Neural crest cell (in vitro differentiated cells): Measurements from ENCODE around the gene DISP3. TPM values are rescaled to one million over a fixed set of nuclear protein-coding genes. Genes with fewer than 3 reads are reported as not detected.

Experiments used
- DNase-seq: peaks from one replicate; pipeline ENCODE4 v3.0.0; 2021; ENCODE audit warnings: low read depth, mixed read lengths, low spot score
- H3K27ac Mint-ChIP-seq: one replicate; pipeline ENCODE4 v1.8.0; 2021; ENCODE audit warnings: mild to moderate bottlenecking, mixed read lengths; ENCODE audit not compliant: unreplicated experiment
- H3K27me3 Mint-ChIP-seq: 2 replicates; pipeline ENCODE4 v1.8.0; 2021; ENCODE audit warnings: low read depth, mild to moderate bottlenecking, mixed read lengths
- H3K36me3 Mint-ChIP-seq: 2 replicates; pipeline ENCODE4 v1.8.0; 2021; ENCODE audit warnings: low read depth, mild to moderate bottlenecking, mixed read lengths
- H3K4me1 Mint-ChIP-seq: 2 replicates; pipeline ENCODE4 v1.8.0; 2021; ENCODE audit warnings: mixed read lengths
- H3K4me3 Mint-ChIP-seq: one replicate; pipeline ENCODE4 v1.8.0; 2021; ENCODE audit warnings: mild to moderate bottlenecking, mixed read lengths
- H3K9me3 Mint-ChIP-seq: 2 replicates; pipeline ENCODE4 v1.8.0; 2021; ENCODE audit warnings: mixed read lengths
- total RNA-seq: library from RNA; stranded (reverse); gene quantifications from 2 replicates; pipeline ENCODE4 v1.2.1, GENCODE V29; 2021
- TF ChIP-seq, protein P1 (sequence below): fragments of 200-600 bp; sonication (generic); conservative IDR thresholded peaks from 2 replicates; pipeline ENCODE4 v1.5.0; 2021; ENCODE audit warnings: antibody characterized with exemption, mild to moderate bottlenecking

DISP3 gene
- total RNA-seq, 1 donor from 2014 or later: 9.1 TPM

GRCh38 chr1:11461531-11462137, 17.3 kb upstream of the DISP3 start:
- Mint-ChIP-seq H3K27me3 (peaks cover 26% of the 10 kb centered on the region), H3K4me3 (no peak overlapping the region), H3K9me3 (no peaks in the 10 kb centered on the region), H3K27ac (no peak overlapping the region), H3K36me3 (no peaks in the 10 kb centered on the region), H3K4me1 (peaks cover 9% of the 10 kb centered on the region)
- DNase-seq: no peak
- TF ChIP-seq, protein P1, sequence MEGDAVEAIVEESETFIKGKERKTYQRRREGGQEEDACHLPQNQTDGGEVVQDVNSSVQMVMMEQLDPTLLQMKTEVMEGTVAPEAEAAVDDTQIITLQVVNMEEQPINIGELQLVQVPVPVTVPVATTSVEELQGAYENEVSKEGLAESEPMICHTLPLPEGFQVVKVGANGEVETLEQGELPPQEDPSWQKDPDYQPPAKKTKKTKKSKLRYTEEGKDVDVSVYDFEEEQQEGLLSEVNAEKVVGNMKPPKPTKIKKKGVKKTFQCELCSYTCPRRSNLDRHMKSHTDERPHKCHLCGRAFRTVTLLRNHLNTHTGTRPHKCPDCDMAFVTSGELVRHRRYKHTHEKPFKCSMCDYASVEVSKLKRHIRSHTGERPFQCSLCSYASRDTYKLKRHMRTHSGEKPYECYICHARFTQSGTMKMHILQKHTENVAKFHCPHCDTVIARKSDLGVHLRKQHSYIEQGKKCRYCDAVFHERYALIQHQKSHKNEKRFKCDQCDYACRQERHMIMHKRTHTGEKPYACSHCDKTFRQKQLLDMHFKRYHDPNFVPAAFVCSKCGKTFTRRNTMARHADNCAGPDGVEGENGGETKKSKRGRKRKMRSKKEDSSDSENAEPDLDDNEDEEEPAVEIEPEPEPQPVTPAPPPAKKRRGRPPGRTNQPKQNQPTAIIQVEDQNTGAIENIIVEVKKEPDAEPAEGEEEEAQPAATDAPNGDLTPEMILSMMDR: no peak

GRCh38 chr1:11462224-11462923, 16.6 kb upstream of the DISP3 start:
- TF ChIP-seq, protein P1: no peak
- no peak overlapping the region for H3K4me3 Mint-ChIP-seq
- DNase-seq: no peak
- peak overlapping the region; percentile 22 for H3K27ac Mint-ChIP-seq
- peaks cover 9% of the 10 kb centered on the region for H3K4me1 Mint-ChIP-seq
- H3K27me3 Mint-ChIP-seq: peaks cover 29% of the 10 kb centered on the region
- no peaks in the 10 kb centered on the region for H3K36me3 Mint-ChIP-seq
- H3K9me3 Mint-ChIP-seq: no peaks in the 10 kb centered on the region

- TF ChIP-seq, protein P1: no peak
- Mint-ChIP-seq H3K36me3 (no peaks in the 10 kb centered on the region), H3K4me3 (no peak overlapping the region), H3K27ac (no peak overlapping the region), H3K4me1 (peaks cover 8% of the 10 kb centered on the region), H3K9me3 (no peaks in the 10 kb centered on the region), H3K27me3 (peaks cover 37% of the 10 kb centered on the region)
- DNase-seq: no peak
These were observed 15.8 kb upstream of the DISP3 start for GRCh38 chr1:11463177-11463576.

- peaks cover 50% of the 10 kb centered on the region for H3K27me3 Mint-ChIP-seq
- H3K4me3 Mint-ChIP-seq: no peak overlapping the region
- no peaks in the 10 kb centered on the region for H3K36me3 Mint-ChIP-seq
- no peak overlapping the region for H3K27ac Mint-ChIP-seq
- H3K4me1 Mint-ChIP-seq: no peaks in the 10 kb centered on the region
- no peaks in the 10 kb centered on the region for H3K9me3 Mint-ChIP-seq
- no peak for DNase-seq
- TF ChIP-seq, protein P1: no peak
These were observed 13.6 kb upstream of the DISP3 start for GRCh38 chr1:11465307-11465706.

GRCh38 chr1:11466416-11466815, 12.5 kb upstream of the DISP3 start:
- no peaks in the 10 kb centered on the region for H3K4me1 Mint-ChIP-seq
- TF ChIP-seq, protein P1: no peak
- H3K36me3 Mint-ChIP-seq: no peaks in the 10 kb centered on the region
- no peak overlapping the region for H3K27ac Mint-ChIP-seq
- no peak for DNase-seq
- no peak overlapping the region for H3K4me3 Mint-ChIP-seq
- no peaks in the 10 kb centered on the region for H3K9me3 Mint-ChIP-seq
- H3K27me3 Mint-ChIP-seq: peaks cover 61% of the 10 kb centered on the region
